HG02973 (cell line): ENCODE data around the gene SMIM17.
"Not testable (repeated sequence)": the region's sequence is repeated elsewhere in the genome, so short reads cannot be mapped to it uniquely, and the experiment has no call there.

ENCODE experiments used
- ATAC-seq: cut with Tn5 transposase; IDR thresholded peaks from one replicate; pipeline ENCODE4 v1.9.1; 2021; ENCODE audit warnings: moderate library complexity; ENCODE audit not compliant: unreplicated experiment

Gene SMIM17

DNA sequence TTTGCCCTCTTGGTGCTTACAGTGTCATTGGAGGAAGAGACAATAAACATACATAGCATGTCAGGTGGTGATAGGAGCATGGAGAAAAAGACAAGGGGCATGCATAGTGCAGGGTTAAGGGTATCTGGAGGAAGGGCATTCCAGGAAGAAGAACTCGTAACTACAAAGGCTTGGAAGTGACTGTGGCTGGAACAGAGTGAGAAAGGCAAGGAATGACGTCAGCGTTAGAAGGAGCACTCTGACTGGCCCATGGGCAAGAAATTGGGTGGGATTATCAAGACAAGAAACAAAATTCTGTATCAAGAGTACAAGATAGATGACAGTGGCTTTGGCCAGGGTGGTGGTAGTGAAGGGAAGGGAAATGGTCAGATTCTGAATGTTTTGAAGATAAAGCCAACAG, 11.2 kb downstream of the SMIM17 start:
- no peak for ATAC-seq

DNA sequence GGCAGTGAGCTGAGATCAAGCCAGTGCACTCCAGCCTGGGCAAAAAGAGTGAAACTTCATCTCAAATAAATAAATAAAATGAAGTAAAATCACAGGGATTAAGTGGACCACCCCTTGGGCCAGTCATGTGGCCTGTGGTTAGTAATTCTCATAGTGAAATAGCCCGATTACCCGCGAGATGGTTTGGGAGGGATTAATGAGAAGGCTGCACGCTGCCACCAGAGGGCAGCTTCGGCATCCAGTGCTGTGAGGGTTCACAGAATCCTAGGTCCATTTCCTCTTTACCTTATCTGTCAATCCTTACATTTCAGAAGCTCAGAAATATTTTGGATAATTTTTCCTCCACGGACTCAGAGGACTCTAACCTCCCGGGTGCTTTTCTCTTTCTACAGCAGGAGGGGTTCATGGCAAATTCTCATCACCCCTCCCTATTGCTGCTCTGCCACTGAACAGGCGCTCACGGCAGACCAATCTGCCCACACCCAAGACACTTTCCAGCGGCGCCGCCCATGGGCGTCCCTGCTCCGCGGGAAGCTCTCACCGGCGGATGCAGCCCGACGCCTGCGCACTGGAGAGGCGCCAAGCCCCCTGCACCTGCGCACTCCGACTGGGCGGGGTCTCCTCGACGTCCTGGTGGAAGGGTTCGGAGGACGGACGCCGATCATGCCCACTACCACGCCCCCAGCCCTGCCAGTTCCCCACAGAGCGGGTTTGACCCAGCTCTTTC, 17.6 kb downstream of the SMIM17 start:
- no peak for ATAC-seq

DNA sequence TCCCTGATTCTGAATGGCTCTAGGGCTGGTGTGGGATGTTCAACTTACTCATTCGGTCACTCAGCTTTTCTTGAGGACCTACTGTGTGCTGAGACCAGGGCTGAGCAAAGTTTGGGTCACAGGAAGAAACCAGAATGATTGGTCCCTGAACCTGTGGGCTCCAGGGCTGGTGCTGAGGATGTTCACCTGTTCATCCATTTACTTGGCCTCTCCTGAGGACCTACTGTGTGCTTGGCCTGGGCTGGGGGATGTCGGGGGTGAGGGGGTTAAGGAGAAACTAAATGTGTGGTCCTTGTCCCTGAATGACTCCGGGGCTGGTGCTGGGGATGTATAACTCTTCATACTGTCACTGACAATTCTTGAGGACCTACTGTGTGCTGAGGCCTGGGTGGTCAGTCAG, 18.3 kb downstream of the SMIM17 start:
- no peak for ATAC-seq

DNA sequence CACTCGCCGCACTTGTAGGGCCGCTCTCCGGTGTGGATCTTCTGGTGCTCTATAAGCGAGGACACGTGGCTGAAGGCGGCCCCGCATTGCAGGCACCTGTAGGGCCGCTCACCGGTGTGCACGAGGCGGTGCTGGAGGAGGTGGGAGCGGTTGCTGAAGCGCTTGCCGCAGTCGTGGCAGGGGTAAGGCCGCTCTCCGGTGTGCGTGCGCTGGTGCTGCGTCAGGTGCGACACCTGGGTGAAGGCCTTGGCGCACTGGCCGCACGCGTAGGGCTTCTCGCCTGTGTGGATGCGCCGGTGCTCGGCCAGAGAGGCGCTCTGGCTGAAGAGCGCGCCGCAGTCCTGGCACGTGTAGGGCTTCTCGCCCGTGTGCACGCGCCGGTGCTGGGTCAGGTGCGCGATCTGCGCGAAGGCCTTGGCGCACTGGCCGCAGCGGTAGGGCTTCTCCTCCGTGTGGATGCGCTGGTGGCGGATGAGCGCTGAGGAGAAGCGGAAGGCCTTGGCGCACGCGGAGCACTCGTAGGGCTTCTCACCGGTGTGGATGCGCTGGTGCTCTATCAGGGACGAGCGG, 21.1 kb downstream of the SMIM17 start:
- ATAC-seq = no peak

DNA sequence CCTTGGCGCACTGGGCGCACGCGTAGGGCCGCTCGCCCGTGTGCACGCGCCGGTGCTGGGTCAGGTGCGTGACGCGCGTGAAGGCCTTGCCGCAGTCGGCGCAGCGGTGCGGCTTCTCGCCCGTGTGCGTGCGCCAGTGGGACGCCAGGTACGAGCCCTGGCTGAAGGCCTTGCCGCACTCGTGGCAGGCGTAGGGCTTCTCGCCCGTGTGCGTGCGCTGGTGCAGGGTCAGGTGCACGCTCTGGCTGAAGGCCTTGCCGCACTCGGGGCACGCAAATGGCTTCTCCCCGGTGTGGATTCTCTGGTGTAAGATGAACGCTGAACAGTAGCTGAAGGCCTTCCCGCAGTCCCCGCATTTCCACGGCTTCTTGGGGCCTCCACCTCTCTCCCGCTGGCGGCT, 21.6 kb downstream of the SMIM17 start:
- ATAC-seq = no peak

DNA sequence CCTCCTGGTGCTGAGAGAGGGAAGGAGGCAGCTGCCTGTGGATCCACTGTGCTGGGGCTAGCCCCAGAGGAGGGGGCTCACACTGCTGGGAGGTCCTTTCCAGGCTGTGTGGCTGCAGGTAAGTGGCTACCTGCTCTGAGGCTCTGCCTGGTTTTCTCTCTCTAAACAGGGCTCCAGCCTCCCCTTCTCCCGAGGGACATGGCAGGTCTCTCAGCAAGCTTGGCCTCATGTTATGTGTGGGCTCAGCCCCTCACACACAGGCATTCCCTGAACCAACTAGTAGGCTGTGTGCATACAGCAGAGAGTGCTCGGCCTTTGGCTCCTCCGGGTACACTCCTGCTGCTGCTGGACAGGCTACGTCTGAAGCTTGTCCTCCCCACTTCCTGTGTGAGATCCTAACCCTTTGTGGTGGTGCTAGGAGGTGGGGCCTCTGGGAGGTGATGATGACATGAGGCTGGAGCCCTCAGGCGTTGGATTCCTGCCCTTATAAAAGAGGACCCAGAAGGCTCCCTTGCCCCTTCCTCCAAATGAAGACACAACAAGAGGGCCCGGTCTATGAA, 24.4 kb downstream of the SMIM17 start:
- ATAC-seq = no peak

DNA sequence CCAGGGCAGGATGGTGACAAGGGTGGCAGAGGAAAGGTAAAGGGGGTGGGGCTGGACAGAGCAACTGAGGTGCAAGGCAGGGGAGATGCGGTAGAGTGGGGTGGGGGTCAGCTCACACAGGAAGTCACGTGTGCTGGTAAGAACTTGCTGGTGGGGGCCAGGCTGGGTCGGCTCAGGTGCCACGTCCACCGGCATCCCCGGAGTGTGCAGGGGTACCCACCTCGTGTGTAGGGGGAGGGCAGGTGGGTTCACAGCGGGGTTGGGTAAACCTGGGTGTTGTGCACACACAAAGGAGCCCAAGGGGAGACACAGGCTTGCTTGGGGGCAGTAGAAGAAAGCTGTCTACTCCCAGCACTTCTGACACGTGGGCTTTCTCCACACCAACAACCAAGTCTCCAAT, 25.7 kb downstream of the SMIM17 start:
- ATAC-seq = no peak

DNA sequence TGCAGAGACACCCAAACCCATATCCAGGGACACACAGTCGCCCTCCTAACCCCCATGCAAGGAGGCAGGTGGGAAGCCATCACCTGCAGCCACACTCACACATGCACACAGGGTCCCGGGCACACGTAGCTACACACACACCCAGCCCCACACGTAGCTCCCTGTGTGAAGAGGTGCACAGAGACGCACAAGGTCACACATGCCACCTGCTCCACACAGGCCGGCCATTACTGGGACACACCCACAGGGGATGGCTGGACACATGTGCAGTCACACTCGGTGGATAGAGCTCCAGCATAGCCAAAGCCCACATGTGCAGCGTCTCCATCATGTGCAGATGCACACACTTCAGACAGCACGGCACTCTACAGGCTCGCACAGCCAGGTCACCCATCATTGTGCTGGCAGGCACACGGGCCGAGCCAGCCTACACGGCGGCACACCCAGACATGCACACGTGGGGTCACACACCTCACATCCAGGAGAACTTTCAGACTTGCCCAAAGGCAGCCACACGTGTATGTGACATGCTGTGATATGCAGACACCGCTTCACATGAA, 27.5 kb downstream of the SMIM17 start:
- no peak for ATAC-seq

DNA sequence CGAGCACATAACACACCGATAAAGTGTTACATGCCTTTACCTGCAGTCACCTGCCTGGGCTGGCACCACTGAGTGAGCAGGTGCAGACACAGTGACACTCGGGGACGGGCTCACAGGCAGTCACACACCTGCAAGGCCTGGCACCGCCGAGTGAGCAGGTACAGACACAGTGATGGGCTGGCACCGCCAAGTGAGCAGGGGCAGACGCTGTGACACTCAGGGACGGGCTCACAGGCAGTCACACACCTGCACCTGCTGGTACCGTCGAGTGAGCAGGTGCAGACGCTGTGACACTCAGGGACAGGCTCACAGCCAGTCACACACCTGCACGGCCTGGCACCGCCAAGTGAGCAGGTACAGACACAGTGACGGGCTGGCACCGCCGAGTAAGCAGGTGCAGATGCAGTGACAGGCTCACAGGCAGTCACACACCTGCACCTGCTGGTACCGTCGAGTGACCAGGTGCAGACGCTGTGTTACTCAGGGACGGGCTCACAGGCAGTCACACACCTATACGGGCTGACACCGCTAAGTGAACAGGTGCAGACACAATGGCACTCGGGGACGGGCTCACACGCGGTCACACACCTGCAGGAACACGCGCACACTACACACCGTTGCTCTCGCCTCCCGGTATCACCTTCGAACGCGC, 28.1 kb downstream of the SMIM17 start:
- no peak for ATAC-seq

DNA sequence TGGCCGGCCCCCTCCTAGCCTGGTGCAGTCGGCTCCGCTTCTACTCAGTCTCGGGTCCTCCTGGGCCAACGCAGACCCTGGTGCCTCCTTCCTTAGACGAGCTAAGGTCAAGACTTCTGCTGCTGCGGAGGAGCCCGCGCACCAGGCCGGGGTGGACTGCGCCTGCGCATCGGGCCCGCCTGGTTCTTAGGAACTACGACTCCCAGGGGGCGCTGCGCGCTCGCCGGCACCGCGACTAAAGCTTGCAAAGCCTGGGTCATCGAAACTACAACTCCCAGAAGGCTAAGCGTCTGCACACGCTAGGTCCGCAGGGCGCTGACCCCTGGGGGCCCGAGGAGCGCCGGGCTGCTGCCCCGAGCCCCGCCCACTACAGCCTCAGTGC, 28.6 kb downstream of the SMIM17 start, which contains the start of gene ZNF835:
Gene ZNF835, minus strand, starts transcription at position 145 of the 382 bp plus-strand sequence. CDS start 6,559 bp downstream, outside the sequence.
- ATAC-seq = no peak

DNA sequence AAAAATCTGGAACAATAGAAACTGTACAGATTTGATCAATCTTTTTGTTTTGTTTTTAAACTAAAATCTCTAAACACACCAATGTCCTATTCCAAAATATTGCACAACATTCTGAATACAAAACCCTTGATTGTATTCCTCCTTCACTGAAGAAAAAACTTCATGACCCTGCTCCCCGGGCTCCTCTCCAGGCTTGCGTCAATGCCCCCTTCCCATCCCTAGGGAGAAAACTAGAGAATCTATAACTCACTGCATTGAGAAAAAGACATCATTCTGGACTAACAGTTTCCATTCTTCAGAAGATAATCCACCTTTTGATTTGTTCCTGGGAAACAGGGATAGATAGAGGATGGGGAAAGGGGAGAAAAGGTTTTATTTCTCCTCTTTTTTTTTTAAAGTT, 29.7 kb downstream of the SMIM17 start:
- ATAC-seq = not testable (repeated sequence)

DNA sequence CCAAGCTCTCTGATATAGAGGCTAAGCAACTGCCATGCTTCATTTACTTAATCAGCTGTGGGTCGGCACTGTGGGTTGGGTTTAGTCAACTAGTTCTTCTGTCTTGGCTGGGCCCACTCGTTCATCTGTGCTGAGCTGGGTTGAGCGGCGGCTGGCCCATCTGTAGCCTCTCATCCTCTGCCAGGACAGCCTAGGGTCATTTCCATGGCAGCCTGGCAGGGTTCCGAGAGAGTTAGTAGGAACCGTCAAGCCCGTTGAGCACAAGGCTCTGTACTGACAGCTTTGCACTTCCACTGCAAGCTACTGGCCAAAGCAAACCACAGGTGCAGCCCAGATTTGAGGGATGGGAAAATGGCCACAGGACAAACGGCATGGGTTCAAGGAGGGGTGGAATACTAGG, 35.2 kb downstream of the SMIM17 start:
- ATAC-seq = no peak

DNA sequence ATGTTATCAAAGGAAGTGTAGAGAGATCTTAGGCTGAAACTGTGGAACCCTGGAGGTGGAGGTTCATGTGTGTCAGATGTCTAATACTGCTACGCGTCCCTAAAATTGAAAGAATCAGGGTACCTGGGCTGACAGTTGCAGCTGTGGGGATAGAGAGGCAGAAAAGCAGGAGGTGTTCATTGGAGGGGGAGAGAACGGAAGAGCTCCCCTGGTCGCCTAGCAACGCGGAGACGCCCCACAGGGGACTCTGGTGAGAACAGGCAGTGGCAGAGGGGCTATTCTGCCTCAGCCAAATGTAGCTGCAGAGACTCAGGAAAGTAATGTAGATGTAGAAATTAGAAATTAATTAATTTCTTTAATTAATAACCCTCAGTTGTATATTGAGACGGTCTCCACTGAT, 38.7 kb downstream of the SMIM17 start:
- no peak for ATAC-seq

DNA sequence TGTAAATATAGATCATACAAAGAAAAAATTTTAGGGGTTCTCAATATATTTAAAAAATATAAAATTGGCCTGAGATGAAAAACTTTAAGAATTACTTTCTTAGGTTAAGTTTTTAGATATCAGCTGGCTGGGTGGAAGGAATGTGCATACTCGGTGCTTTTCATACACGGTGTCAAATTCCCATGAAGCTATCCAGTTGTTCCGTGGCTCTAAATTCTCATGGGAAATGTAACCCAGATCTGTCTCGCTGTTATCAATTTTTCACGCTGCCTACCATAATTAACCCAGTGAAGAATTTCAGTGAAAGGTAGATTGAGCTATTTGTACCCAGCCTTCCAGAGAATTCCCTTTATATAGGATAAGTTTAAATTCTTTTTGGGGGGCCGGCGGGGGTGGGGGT, 40.2 kb downstream of the SMIM17 start:
- ATAC-seq = no peak

DNA sequence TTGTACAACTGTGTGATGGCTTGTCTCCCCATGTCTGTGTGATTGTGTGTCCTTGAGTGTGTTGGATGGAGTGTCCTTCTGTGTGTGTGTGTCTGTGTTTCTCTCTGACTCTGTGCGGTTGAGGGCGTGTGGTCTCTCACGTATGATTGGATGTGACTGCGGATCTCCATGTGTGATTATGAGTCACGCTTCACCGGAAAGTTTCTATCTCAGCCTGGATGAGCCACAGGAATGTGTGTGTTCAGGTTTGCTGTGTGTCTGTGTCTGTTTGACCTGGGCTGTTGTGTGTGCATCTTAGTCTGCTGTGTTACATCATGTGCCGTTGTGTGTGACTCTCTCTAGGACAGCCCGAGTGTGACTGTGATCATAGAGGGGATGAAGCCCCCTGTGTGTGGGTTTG, 44.1 kb downstream of the SMIM17 start:
- ATAC-seq = no peak

DNA sequence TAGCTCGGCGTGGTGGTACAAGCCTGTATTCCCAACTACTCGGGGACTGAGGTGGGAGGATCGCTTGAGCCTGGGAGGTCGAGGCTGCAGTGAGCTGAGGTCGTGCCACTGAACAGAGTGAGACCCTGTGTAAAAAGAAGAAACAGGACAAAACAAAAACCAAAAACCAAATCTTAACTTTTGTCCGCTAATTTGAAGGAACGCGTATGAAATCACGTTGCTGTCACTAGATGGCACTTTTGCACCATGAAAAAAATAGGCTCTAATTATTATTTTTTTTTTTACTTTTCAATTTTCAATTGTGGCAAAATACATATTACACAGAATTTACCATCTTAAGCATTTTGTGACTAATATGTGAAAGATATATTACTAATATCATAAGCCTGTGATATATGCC, 46.2 kb downstream of the SMIM17 start:
- ATAC-seq = no peak

DNA sequence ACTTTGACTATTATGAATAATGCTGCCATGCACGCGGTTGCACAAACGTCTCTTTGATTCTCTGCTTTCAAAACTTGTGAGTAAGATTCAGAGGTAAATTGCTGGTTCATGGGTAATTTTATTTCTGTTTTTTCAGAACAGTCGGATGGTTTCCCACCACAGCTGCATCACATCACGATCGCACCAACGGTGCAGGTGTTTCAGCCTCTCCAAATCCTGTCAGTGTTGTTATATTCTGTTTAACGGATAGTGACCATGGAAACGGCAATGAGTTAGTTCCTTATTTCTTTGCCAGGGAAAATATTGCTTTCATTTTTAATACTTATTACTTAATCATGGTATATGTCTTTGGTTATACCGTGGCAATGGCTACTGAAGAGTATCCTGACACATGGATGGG, 47.7 kb downstream of the SMIM17 start:
- no peak for ATAC-seq

DNA sequence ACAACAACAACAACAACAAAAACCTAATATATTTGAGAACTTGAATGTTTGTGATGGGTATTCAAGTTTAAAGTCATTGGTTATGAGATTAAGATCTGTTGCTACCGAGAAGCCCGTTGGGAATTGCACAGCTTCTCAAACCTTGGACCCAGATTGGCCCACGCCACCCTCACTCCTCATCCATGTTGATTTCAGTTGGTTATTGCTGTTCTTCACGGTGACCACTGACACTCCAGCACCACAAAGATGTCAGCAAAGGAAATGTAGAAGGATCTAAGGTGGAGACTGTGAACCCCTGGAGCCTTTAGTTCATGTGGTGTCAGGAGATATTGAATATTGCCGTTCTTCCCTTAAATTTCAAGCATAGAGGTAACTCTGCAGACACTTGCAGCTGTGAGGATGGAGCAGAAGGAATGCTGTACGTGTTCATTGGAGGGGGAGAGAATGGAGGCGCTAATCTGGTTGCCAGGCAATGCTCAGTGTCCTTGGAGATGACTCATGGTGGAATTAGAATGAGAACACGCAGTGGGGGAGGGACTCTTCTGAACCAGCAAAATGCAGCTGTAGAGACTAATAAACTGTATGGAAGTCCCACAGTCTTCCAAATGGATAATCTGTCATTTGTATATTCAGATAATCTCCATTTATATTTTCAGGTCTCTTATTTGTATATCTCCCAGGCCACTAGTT, 49.4 kb downstream of the SMIM17 start:
- ATAC-seq = no peak

DNA sequence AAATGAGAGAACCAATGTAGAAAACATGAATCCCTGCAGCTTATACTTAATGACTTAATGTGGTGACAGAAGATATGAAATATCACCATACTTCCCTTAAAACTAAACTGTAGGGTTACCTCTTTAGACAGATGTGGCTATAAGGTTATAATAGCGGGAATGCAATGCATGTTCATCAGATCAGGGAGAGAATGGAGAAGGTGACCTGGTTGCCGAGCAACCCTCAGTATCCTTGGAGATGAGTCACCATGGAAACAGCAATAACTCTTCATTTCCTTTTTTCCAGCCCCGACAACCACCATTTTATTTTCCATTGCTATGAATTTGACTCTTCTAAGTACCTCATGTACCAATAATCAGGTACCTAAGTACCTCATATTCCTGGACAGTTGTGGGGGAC, 56.6 kb downstream of the SMIM17 start:
- no peak for ATAC-seq

DNA sequence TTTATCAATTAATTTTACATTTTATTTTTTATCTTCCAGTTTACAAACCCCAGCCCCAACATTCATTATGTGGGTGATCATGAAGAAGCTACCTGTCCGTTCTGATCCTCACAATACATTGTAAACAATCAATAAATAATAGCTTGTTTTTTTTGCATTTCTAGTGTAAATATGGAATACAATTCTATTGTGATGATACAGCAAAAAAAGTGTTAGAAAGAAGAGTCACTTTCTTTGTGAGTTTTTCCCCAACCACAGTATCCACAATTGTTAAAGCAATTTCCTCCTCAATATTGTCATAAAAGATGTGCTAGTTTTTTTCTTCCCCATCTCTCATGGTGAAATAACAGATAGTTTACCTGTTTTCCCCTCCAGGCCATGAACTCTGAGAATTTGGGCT, 58.9 kb downstream of the SMIM17 start:
- ATAC-seq = no peak

DNA sequence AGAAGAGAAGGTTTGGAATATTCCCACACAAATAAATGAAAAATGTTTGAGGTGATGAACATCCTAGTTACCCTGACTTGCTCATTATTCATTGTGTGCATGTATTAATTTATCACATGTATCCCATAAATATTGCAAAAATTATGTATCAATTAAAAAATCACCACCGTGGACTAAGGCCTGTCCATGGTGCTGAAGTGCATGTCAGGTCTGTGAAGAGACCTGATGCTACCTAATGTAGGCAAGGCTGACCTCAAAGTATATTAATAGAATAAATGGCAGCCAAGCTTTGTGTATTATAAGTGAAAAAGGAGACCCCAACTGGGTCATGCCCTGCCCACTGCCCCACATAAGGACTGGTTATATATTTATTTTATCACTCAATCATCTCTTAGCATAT, 63.0 kb downstream of the SMIM17 start:
- no peak for ATAC-seq
